GM19193 (cell line): Measurements from ENCODE around the gene HGFAC.

Source experiments
- POLR2A ChIP-seq: IDR thresholded peaks from 4 replicates; pipeline ENCODE4 v1.6.1; 2011; ENCODE audit not compliant: insufficient read depth, insufficient read length; ENCODE audit errors: extremely low read depth

The HGFAC gene

DNA sequence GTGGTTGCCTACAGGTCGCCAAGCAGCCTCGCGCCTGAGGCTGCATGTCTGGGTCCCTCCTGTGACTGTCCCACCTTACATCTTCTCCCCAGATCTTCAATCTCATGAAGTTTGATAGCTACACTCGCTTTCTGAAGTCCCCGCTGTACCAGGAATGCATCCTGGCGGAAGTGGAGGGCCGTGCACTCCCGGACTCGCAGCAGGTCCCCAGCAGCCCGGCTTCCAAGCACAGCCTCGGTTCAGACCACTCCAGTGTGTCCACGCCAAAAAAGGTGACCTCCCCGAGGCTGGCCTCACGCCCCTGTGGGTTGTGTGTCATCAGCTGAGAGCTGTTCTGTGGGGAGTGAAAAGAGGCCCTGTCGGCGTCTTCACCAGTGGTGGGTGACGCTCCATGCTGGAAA, 24.9 kb upstream of the HGFAC start:
- TF ChIP-seq POLR2A: no peak

DNA sequence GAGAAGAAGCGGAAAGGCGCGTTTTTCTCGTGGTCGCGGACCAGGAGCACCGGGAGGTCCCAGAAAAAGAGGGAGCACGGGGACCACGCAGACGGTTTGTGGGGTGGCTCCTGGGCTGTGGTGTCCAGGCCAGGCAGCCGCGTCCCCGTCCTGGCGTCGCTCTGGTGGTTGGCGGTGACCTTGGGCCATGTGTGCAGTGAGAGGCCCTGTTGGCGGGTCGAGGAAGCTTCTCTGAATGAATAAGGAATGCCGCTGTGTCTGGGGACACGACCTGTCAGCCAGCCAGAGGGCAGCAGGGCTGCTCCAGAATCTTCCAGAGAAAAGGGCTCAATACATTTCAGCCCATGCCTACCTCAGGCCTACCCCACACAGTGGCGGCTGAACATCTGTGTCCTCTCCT, 24.3 kb upstream of the HGFAC start:
- no peak for TF ChIP-seq POLR2A

DNA sequence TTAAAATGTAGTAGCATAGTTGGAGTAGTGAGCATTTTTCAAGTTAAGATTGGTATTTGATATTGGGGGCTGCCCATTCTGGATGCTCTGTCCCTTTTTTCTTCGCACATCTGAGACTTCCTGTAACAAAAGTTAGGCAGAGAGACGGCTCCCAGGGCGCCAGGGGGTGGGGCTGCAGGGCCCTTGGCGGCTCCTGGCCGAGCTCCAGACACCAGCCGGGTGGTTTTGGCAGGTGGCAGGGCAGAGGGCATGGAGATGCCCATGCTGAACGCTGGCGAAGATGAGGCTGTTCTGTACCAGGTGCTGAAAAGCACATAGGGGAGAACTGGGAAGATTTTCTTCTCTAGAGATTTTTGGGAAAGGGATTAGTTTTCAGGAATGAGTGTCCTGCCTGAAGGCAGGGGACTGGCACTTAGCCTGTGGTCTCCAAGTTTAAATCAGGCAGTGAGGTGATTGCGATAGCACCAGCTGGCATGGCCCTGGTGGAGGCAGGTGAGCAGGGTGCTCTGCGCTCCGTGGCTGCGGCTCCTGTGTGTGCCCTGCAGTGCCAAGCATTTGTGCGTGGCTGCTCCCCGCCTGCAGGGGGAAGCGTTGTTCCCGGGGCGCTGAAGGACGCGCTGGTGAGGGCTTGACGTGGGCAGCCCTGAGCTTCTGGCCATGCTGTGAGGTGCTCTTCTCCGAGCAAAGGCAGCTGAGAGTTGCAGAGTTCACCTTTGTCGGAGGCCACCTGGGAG, 23.6 kb upstream of the HGFAC start:
- TF ChIP-seq POLR2A: no peak

DNA sequence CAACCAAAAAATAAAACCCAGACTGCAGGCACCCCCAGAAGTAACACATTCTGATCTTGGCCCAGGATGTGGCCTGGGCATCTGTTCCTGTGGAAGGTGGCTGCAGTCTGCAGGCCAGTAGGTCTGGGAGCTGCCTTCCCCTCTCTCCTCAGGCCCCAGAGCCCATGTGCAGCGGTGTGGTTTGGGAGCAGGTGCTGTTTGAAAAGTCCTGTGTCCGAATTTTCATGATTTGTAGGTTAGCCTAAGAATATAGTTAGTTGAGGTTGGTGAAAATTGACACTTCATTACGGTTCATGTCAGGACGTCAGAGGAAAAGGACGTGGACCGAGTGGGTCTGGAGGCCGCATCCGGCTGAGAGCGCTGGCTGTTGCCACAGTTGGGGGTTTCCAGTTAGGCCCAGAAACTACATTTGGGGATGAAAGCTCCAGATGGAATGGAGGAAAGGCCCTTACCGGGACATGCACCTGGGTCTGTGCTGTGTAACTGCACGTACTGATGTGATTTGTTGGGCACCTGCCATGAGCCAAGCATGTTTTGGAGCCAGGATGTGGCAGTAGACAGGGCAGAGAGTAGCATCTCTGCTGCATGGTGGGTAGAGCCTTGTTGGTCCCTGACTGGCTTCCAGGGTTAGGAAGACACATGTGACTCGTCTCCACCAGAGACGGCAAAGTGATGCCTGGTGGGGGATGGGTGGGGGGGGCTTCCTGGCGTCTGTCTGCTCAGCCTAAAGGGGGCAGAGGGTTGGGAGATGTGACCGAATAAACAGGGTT, 21.7 kb upstream of the HGFAC start:
- no peak for TF ChIP-seq POLR2A

DNA sequence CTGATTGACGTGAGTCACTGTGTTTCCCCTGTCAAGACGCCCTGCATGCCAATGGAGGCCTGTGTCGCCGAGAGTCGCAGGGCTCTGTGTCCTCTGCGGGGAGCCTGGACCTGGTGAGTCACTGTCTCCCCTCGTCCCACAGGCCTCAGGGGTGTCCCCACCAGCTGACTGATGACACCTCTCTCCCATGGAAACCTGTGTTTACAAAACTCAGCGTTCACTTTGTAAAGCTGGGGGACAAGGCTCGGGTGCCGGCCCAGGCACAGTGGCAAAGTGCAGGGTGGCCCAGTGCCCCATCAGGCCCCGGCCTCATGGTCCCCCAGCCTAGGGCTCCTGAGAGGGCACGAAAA, 21.2 kb upstream of the HGFAC start:
- TF ChIP-seq POLR2A: no peak

DNA sequence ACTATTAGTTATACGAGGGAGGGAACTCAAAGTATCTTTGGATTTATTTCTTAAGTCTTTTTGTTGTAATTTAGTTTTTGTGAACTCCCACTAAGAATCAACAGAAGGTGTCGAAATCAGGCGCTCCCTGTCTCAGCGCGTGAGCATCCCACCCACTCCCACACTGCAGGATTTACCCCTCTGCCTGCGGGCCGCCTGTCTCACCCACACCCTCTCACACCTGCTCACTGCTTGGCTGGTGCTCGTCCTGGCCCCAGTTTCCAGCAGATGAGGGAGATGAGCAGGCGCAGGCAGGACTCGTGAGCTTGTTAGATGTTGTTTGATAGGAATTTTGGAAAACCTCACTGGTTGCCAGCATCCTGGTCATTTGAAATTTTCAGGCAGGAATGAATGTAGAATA, 20.8 kb upstream of the HGFAC start:
- no peak for TF ChIP-seq POLR2A

DNA sequence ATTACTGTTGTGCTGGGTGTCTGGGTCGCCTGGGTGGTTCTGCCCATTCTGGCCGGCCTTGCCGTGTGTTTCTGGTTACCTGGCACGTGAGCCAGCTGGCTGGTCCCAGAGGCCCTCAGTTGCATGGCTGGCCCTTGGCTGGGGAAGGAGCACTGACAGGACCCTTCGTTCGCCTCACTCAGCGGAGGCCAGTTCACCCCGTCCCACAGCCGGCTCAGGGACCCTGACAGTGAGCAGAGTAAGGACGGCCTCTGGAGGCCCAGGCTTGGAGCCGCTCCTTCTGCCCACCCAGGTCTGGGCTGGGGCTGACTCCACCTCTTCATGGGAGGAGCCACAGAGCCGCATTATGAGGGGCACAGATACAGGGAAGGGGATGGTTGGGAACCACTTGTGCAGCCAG, 20.3 kb upstream of the HGFAC start:
- no peak for TF ChIP-seq POLR2A

DNA sequence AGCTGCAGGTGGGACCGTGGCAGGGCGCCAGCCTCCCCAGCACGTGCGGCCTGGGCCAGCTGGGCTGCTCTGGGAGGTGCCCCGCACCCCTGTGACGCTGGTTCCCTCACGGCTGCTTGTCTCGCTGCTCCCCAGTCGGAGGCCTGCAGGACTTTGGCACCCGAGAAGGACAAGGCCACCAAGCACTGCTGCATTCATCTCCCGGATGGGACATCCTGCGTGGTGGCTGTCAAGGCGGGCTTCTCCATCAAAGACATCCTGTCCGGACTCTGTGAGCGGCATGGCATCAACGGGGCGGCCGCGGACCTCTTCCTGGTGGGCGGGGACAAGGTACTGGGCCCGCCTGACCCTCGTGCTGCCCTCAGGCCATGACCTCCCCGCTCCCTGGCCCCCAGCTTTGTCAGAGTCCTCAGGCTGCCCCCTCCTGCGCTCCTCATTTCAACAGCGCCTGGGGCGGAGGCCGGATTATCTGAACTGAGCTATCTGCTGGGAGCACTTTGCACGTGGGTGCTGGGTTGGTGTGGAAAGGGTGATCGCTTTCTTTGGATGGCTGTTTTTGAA, 19.4 kb upstream of the HGFAC start:
- TF ChIP-seq POLR2A: no peak

DNA sequence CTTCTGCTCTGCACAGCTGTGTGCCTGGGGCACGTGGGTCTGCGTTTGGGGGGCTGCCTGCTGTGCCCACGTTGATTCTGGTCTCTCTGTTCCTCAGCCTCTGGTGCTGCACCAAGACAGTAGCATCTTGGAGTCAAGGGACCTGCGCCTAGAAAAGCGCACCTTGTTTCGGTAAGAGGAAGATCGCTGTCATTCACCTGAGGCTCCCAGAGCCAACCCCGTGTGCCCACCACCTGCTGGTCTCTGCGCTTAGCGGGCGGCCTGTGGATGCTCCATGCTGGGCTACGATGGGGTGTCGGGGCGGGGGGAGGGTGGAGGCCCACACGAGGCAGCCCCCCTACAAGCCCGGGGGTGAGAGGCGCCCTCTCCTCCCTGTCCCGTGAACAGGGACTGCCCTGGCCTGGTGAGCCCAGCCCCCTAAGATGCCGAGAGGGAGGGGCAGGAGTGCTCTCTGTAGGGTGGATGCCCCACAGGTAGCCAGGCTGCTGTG, 18.9 kb upstream of the HGFAC start:
- no peak for TF ChIP-seq POLR2A

DNA sequence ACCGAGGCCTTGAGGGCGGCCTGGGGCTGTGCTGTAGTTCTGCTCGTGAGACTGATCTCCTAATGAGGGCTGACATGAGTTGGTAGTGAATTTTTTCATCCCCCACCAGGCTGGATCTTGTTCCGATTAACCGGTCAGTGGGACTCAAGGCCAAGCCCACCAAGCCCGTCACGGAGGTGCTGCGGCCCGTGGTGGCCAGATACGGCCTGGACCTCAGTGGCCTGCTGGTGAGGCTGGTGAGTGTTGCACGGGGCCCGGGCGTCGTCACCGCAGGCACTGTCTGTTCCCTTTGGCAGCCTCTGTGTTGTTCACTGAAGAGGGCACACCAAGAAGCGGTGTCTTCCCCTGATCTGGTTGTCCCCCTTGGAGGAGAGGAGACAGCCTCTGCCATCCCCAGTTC, 18.4 kb upstream of the HGFAC start:
- no peak for TF ChIP-seq POLR2A

DNA sequence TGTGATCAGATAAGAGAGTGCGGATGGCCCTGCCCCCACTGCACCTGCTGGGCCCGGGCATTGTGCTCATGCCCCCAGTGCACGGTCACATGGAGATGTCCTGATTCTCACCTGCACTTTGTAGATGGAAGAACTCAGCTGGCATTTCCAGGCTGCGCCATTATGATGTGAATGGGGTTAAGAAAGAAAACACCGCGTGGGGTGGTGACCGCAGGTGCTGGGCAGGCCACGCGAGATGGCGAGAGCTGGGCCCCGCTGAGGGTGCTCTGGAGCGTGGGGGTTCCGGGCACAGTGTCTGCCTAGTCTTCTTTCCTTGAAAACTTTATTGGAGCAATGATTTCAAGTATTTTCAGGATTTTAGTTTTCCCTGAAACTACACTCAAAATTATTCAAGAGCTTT, 17.8 kb upstream of the HGFAC start:
- TF ChIP-seq POLR2A: no peak

DNA sequence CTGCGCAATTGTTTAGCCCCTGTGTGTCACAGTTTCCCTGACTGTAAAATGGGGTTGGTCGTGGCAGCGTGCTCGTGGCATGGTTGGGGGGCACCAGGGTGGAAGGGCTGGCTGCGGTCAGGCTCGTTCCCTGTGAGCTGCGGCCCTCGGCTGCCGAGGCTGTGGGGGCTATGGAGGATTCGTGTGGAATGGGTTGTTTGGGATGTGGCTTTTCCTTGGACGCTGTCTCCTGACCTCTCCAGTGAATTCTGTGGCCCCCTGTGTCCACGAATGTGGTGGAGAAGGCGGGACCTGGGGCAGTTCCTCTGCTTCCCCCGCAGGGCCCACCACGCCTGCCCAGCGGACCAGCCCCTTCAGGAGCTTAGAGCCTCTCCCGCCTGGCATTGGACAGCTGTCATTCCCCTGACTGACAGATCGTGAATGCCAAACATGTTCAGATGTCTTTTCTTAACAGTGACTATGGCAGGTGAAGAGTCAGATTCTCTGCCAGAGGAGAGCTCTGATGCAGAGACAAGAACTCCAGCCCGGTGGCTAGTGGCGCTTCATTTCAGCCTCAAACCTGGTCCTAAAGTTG, 17.2 kb upstream of the HGFAC start:
- no peak for TF ChIP-seq POLR2A

DNA sequence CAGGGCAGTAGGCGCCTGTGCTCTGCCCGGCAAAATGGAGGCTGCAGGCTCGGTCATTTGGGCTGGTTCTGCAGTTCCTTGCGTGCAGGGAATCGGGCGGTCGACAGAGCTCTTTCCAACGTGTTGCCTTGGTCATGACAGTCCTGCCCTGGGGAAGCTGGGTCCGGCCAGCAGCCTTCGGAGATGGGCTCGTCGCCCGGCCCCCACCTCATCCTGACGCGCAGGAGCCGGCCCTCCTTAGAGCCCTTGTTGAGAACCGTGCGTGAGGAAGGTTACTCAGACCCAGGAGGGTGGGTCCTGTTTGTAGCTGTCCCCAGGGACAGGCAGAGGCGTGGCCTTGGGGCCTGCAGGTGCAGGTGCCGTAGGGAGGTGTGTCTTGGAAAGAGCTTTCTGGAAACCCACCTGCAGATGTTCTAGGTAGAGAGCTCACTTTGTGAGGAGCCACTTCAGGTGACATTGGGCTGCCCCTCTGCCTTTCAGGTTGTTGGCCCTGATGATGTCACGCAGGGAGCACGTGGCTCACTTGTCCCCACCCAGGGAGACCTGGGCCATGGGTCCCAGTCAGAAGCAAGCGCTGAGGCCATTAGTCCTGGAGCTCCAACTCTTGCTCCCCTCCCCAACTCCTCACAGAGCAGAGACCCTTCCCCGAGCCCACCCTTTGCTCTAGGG, 15.2 kb upstream of the HGFAC start:
- no peak for TF ChIP-seq POLR2A

DNA sequence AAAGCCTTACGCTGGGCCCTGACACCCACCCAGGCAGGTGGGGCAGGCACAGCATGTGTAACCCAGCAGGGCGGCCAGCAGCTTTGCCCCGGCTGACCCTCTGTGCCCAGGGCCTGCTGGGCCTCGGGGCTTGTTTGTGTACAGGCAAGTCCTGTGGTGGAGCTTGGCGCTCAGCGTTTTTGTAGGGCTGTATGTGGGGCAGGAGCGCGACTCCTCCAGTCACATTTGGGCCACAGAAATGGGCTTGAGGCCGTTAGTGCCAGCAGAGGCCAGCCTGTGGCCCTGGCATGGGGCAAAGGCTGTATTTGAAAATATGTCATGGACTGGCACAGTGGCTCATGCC, 14.7 kb upstream of the HGFAC start:
- no peak for TF ChIP-seq POLR2A

DNA sequence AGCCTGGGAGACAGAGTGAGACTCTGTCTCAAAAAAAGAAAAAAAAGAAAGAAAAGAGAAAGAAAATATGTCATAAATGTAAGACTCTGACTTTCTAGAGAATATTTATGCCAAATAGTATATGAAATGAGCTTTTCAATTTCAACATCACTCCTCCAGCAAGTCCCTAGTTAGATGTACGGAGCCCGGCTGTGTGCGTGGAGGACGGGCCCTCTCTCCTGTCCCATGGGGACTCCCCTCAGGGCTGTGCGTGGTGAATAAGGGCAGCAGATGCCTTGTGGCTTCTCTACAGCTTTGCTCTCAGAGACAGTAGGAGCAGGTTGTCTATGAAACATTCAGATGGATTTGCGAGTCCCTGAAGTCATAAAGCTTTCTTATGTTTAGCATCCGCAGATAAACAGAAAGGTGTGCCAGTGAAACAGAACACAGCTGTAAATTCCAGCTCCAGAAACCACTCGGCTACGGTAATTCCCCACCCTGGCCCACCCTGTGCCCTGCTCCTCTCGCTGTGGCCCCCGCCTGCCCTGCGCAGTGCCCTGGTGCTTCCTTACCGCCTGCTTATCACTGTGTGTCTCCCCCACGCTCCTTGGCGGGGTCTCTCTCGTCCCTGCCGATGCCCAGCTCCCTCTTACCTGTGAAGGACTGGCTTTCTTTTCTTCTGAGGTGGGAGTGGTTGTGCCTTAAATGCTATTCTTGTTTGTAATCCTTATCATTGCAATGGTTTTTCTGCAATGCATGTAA, 13.9 kb upstream of the HGFAC start:
- TF ChIP-seq POLR2A: no peak

DNA sequence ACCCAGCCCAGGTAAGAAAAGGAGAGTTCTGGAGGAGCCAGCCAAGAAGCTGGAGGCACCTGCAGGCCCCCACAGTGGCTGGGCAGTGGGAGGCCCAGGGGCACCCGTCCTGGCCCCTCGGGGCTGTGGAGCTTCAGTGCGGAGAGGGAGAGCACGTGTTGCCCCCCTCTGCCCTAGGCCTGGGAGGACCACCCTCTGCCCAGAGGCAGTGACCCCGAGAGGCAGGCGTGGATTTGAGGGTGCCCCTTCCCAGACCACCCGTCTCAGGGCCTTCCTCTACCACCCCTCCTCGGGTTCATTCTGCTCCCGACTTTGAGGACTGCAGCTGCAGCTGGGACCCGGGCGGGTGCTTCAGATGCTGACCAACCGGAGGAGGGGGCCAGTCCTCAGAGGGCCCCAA, 12.1 kb upstream of the HGFAC start:
- no peak for TF ChIP-seq POLR2A

DNA sequence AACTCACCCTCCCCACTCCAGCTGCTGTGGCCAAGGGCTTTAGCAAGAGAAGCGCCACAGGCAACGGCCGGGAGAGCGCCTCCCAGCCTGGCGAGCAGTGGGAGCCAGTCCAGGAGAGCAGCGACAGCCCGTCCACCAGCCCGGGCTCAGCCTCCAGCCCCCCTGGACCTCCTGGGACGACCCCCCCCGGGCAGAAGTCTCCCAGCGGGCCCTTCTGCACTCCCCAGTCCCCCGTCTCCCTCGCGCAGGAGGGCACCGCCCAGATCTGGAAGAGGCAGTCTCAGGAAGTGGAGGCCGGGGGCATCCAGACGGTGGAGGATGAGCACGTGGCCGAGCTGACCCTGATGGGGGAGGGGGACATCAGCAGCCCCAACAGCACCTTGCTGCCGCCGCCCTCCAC, 11.2 kb upstream of the HGFAC start:
- no peak for TF ChIP-seq POLR2A
